Endothelial cell of umbilical vein (primary cell): ENCODE measurements around the gene NAALADL1. TPM values are rescaled to one million over a fixed set of nuclear protein-coding genes. Genes with fewer than 3 reads are reported as not detected.

ENCODE experiments used
- BruUV-seq: library from RNA; stranded (reverse); fragments of 400-500 nt; replicated peaks from 2 replicates; lab custom pipeline; 2021; lab: Mats Ljungman, UMichigan
- CTCF ChIA-PET: fragments of 300-600, 350-600 bp; sonication (Branson Sonifier 250); formaldehyde crosslinking; loops from one replicate; lab custom pipeline; 2021; ENCODE audit warnings: antibody characterized with exemption, inconsistent platforms; lab: Charles Lee
- POLR2A ChIA-PET: fragments of 300-600, 350-600 bp; sonication (Branson Sonifier 250); formaldehyde crosslinking; loops from one replicate; lab custom pipeline; 2021; ENCODE audit warnings: antibody characterized with exemption, inconsistent platforms; lab: Charles Lee
- DNase-seq: peaks from one replicate; pipeline ENCODE4 v3.0.0-alpha.2; 2011; ENCODE audit warnings: low read depth, low spot score
- FAIRE-seq: peaks from 2 replicates; lab custom pipeline; 2011; peaks lifted over from hg19 to GRCh38; lab: Jason Lieb, UNC
- H2AFZ ChIP-seq: 2 replicates; pipeline ENCODE4 v1.6.0; 2012; ENCODE audit warnings: low read depth, low read length, control low read depth, inconsistent platforms
- H3K27ac ChIP-seq: 2 replicates; pipeline ENCODE4 v1.5.1; 2011; ENCODE audit warnings: low read depth, mild to moderate bottlenecking, control low read depth, low read length, moderate library complexity; ENCODE audit not compliant: insufficient read depth
- H3K27me3 ChIP-seq, 2 experiments: 2 replicates each; pipeline versions ENCODE4 v1.6.0 to v1.6.1; 2011; ENCODE audit warnings: low read length in 2 of 2, mixed read lengths in 1 of 2; ENCODE audit not compliant: control insufficient read depth in 2 of 2, insufficient read depth in 2 of 2
- H3K36me3 ChIP-seq, 2 experiments: 2 replicates in 1 of 2; 3 replicates in 1 of 2; pipeline ENCODE4 v1.5.1; 2011; ENCODE audit warnings: low read length in 2 of 2, mild to moderate bottlenecking in 1 of 2, moderate library complexity in 1 of 2; ENCODE audit not compliant: control insufficient read depth in 2 of 2, insufficient read depth in 2 of 2; ENCODE audit errors: extremely low read depth in 1 of 2
- H3K4me1 ChIP-seq: 3 replicates; pipeline ENCODE4 v1.5.1; 2011; ENCODE audit warnings: mild to moderate bottlenecking, low read length; ENCODE audit not compliant: control insufficient read depth, insufficient read depth; ENCODE audit errors: extremely low read depth
- H3K4me2 ChIP-seq: 2 replicates; pipeline ENCODE4 v1.6.1; 2011; ENCODE audit warnings: low read length, control low read depth, mixed read lengths; ENCODE audit not compliant: insufficient read depth
- H3K4me3 ChIP-seq, 3 experiments: fragments of 200-600 bp in 1 of 3; sonication (generic), shearing (Covaris generic) in 1 of 3; replicated peaks in 1 of 3; 2 replicates each; pipeline ENCODE4 v1.5.1; 2011 to 2016; ENCODE audit warnings: control low read depth in 3 of 3, low read length in 3 of 3, mild to moderate bottlenecking in 2 of 3, inconsistent platforms in 1 of 3, low read depth in 1 of 3, moderate library complexity in 1 of 3; ENCODE audit not compliant: insufficient read depth in 1 of 3
- H3K79me2 ChIP-seq: 2 replicates; pipeline ENCODE4 v1.6.0; 2012; ENCODE audit warnings: low read length, inconsistent platforms; ENCODE audit not compliant: control insufficient read depth, insufficient read depth
- H3K9ac ChIP-seq: replicated peaks from 2 replicates; pipeline ENCODE3; 2011; ENCODE audit warnings: low read length, control low read depth; ENCODE audit not compliant: insufficient read depth; ENCODE audit errors: extremely low read depth
- H3K9me1 ChIP-seq: replicated peaks from 3 replicates; pipeline ENCODE4 v1.6.0; 2011; ENCODE audit warnings: mild to moderate bottlenecking, low read length; ENCODE audit not compliant: control insufficient read depth, insufficient read depth; ENCODE audit errors: extremely low read depth
- H3K9me3 ChIP-seq: replicated peaks from 2 replicates; pipeline ENCODE4 v1.5.1; 2012; ENCODE audit warnings: low read length, inconsistent platforms; ENCODE audit not compliant: control insufficient read depth, insufficient read depth
- H4K20me1 ChIP-seq: replicated peaks from 2 replicates; pipeline ENCODE3; 2011; ENCODE audit warnings: mild to moderate bottlenecking, low read length; ENCODE audit not compliant: control insufficient read depth, insufficient read depth; ENCODE audit errors: extremely low read depth
- CTCF ChIP-seq, 2 donors: IDR thresholded peaks; 1 replicate in 1 of 2; 2 replicates in 1 of 2; pipeline ENCODE4 v1.5.1; 2011; ENCODE audit warnings: low read length in 2 of 2, mild to moderate bottlenecking in 2 of 2, moderate library complexity in 2 of 2, control low read depth in 1 of 2, inconsistent platforms in 1 of 2, low read depth in 1 of 2; ENCODE audit not compliant: insufficient read depth in 1 of 2; ENCODE audit errors: extremely low read depth in 1 of 2
- EZH2 ChIP-seq: IDR thresholded peaks from 2 replicates; pipeline ENCODE4 v1.6.1; 2012; ENCODE audit warnings: borderline replicate concordance, low read depth, mild to moderate bottlenecking, moderate library complexity, low read length, inconsistent platforms; ENCODE audit not compliant: severe bottlenecking
- FOS ChIP-seq: IDR thresholded peaks from 2 replicates; pipeline ENCODE4 v1.6.1; 2011; ENCODE audit warnings: mild to moderate bottlenecking, low read length, moderate library complexity, borderline replicate concordance; ENCODE audit not compliant: insufficient read depth
- GATA2 ChIP-seq: IDR thresholded peaks from 2 replicates; pipeline ENCODE4 v1.7.0; 2011; ENCODE audit warnings: low read depth, mild to moderate bottlenecking, moderate library complexity, mixed read lengths, low read length; ENCODE audit not compliant: insufficient read length, insufficient read depth
- JUN ChIP-seq: IDR thresholded peaks from 2 replicates; pipeline ENCODE4 v1.6.1; 2011; ENCODE audit warnings: borderline replicate concordance, low read depth; ENCODE audit not compliant: insufficient read length, insufficient read depth
- MAX ChIP-seq: IDR thresholded peaks from 2 replicates; pipeline ENCODE4 v1.6.1; 2011; ENCODE audit not compliant: insufficient read depth, insufficient read length
- MYC ChIP-seq: IDR thresholded peaks from one replicate; pipeline ENCODE4 v1.6.1; 2011; ENCODE audit warnings: mild to moderate bottlenecking, low read depth, low read length
- POLR2A ChIP-seq: IDR thresholded peaks from 2 replicates; pipeline ENCODE4 v1.6.1; 2012; ENCODE audit warnings: low read depth, mild to moderate bottlenecking, control low read depth, low read length
- POLR2AphosphoS5 ChIP-seq: IDR thresholded peaks from 2 replicates; pipeline ENCODE4 v1.6.1; 2012; ENCODE audit warnings: low read depth, mild to moderate bottlenecking, control low read depth, low read length, moderate library complexity; ENCODE audit not compliant: insufficient read depth
- dilution Hi-C: fragments of 300-500 bp; cut with MboI; formaldehyde crosslinking; loops from one replicate; pipeline ENCODE4 v1.15.0; 2019; ENCODE audit warnings: low sequenced_read_pairs; ENCODE audit not compliant: extremely low pct_ligation_motif_present
- intact Hi-C: fragments of 100-400 bp; cut with micrococcal nuclease; formaldehyde crosslinking; loops from one replicate; pipeline ENCODE4 v1.10.0; 2022
- polyA plus RNA-seq, 4 experiments: library from polyadenylated mRNA; depleted of rRNA in 3 of 4; stranded (reverse) in 3 of 4; unstranded in 1 of 4; fragments of >200 nt; gene quantifications; 2 replicates each; pipeline versions ENCODE4 v1.2.1 to v1.2.3, GENCODE V29; 2011 to 2012; ENCODE audit warnings: missing spikeins in 1 of 4
- total RNA-seq: library from RNA; stranded (reverse); gene quantifications from 2 replicates; pipeline ENCODE4 v1.2.3, GENCODE V29; 2021

NAALADL1 gene
- total and polyA plus RNA-seq, 2 donors (not counting 3 experiments of a cell fraction or from before 2014, with no cell fraction given): 6.8 to 13.9 TPM

- BruUV-seq: no TSS peak
- CTCF ChIA-PET: interaction anchor here (1.2 kb wide), 1 partner anchor 15 kb away, joined by 3 read pairs; no protein-coding TSS in a partner anchor
- Histone ChIP-seq H3K27ac (no peak overlapping the region), H3K4me3 (no peak overlapping the region), H3K9me1 (no peaks in the 10 kb centered on the region), H3K27me3 (no peaks in the 10 kb centered on the region), H3K9ac (no peak overlapping the region), H3K9me3 (no peaks in the 10 kb centered on the region), H3K79me2 (peaks cover 2% of the 10 kb centered on the region), H2AFZ (no peak overlapping the region), H3K4me1 (peaks cover 4% of the 10 kb centered on the region), H4K20me1 (no peaks in the 10 kb centered on the region), H3K4me2 (no peak overlapping the region), H3K36me3 (peaks cover 0 to 4% of the 10 kb centered on the region in 2 experiments)
- TF ChIP-seq FOS (no peak), MAX (no peak), JUN (no peak), POLR2A (no peak), POLR2AphosphoS5 (no peak), EZH2 (no peak), CTCF (IDR thresholded peaks at IDR 0.05; ENCODE audit: extremely low read depth in 1 of 2, insufficient read depth in 1 of 2, low read depth in 1 of 2, low read length in 2 of 2) (no peak), MYC (no peak), GATA2 (no peak)
- intact Hi-C loops (no loop called here), dilution Hi-C loops (no loop called here)
- FAIRE-seq (no peak), DNase-seq (no peak)
- POLR2A ChIA-PET: no interaction called here
Measured at GRCh38 chr11:65017937-65018336, 40.4 kb downstream of the NAALADL1 start.
